Panc1 (cell line): Measurements from ENCODE around the gene MACIR. TPM values are rescaled to one million over a fixed set of nuclear protein-coding genes. Genes with fewer than 3 reads are reported as not detected.

Source experiments
- ATAC-seq: fragments of 200-7000 bp; cut with Tn5 transposase; 2 replicates; pipeline ENCODE4 v1.9.1; 2020; ENCODE audit warnings: mild to moderate bottlenecking, moderate library complexity
- BruUV-seq: library from RNA; stranded (reverse); fragments of 400-500 nt; replicated peaks from 2 replicates; lab custom pipeline; 2021; lab: Mats Ljungman, UMichigan
- CTCF ChIA-PET: fragments of 300-600 bp; sonication (Branson Sonifier 250); formaldehyde crosslinking; loops from one replicate; lab custom pipeline; 2022; ENCODE audit warnings: antibody characterized with exemption; lab: Charles Lee
- POLR2A ChIA-PET: fragments of 300-600 bp; sonication (Branson Sonifier 250); formaldehyde crosslinking; loops from one replicate; lab custom pipeline; 2022; ENCODE audit warnings: antibody characterized with exemption; lab: Charles Lee
- DNase-seq: peaks from one replicate; pipeline ENCODE4 v3.0.0-alpha.2; 2010; ENCODE audit warnings: low read depth, low spot score
- H3K27ac ChIP-seq: 2 replicates; pipeline ENCODE4 v1.5.1; 2011; ENCODE audit warnings: mild to moderate bottlenecking, low read length, inconsistent platforms
- H3K27me3 ChIP-seq: fragments of 200-500 bp; sonication (Bioruptor generic); 2 replicates; pipeline ENCODE4 v1.6.0; 2014; ENCODE audit warnings: low read length, inconsistent platforms; ENCODE audit not compliant: control insufficient read depth, insufficient read depth
- H3K36me3 ChIP-seq: fragments of 200-500 bp; sonication (Bioruptor generic); 2 replicates; pipeline ENCODE4 v1.5.1; 2014; ENCODE audit warnings: inconsistent platforms, mild to moderate bottlenecking, low read length, moderate library complexity; ENCODE audit not compliant: control insufficient read depth, insufficient read depth
- H3K4me1 ChIP-seq: 2 replicates; pipeline ENCODE4 v1.5.1; 2011; ENCODE audit warnings: inconsistent platforms, mild to moderate bottlenecking, low read length, moderate library complexity; ENCODE audit not compliant: control insufficient read depth, insufficient read depth
- H3K4me3 ChIP-seq, 2 experiments: 2 replicates each; pipeline ENCODE4 v1.5.1; 2011 to 2012; ENCODE audit warnings: low read depth in 2 of 2, low read length in 2 of 2, mild to moderate bottlenecking in 2 of 2, inconsistent platforms in 1 of 2, moderate library complexity in 1 of 2
- H3K9me3 ChIP-seq: fragments of 200-500 bp; sonication (Bioruptor generic); 2 replicates; pipeline ENCODE4 v1.5.1; 2014; ENCODE audit warnings: low read depth, mild to moderate bottlenecking, inconsistent platforms, low read length, moderate library complexity; ENCODE audit not compliant: control insufficient read depth, insufficient read depth
- POLR2AphosphoS5 ChIP-seq: IDR thresholded peaks from 2 replicates; pipeline ENCODE4 v1.6.1; 2012; ENCODE audit warnings: mild to moderate bottlenecking, low read depth, low read length, moderate library complexity
- SIN3A ChIP-seq: IDR thresholded peaks from 2 replicates; pipeline ENCODE4 v1.6.1; 2012; ENCODE audit warnings: low read depth, mild to moderate bottlenecking, low read length, moderate library complexity, borderline replicate concordance; ENCODE audit not compliant: insufficient read depth
- TCF7L2 ChIP-seq: IDR thresholded peaks from 2 replicates; pipeline ENCODE4 v1.6.1; 2011; ENCODE audit warnings: mild to moderate bottlenecking, low read depth, low read length, inconsistent platforms
- in situ Hi-C: cut with HindIII; loops from 2 replicates; pipeline ENCODE4 v1.10.0; 2016; ENCODE audit warnings: low sequenced_read_pairs, low pct_unique_long_range_greater_than_20kb
- intact Hi-C: fragments of 100-400 bp; cut with micrococcal nuclease; formaldehyde crosslinking; loops from one replicate; pipeline ENCODE4 v1.10.0; 2022; ENCODE audit not compliant: unreplicated experiment
- total RNA-seq: library from RNA; stranded (reverse); gene quantifications from one replicate; pipeline ENCODE4 v1.2.1, GENCODE V29; 2021; ENCODE audit not compliant: unreplicated experiment
- TF ChIP-seq, protein P1 (sequence below), 2 experiments: IDR thresholded peaks; 2 replicates each; pipeline ENCODE4 v1.6.1; 2011 to 2012; ENCODE audit warnings: low read depth in 2 of 2, control low read depth in 1 of 2, low read length in 1 of 2, mild to moderate bottlenecking in 1 of 2, moderate library complexity in 1 of 2; ENCODE audit not compliant: insufficient read depth in 1 of 2
- TF ChIP-seq, protein P2 (sequence below): fragments of 450-650 bp; IDR thresholded peaks from 2 replicates; pipeline ENCODE4 v1.5.1; 2017; ENCODE audit warnings: mild to moderate bottlenecking

MACIR gene
- total RNA-seq, 1 experiment from 2014 or later, result 11.0 TPM

DNA sequence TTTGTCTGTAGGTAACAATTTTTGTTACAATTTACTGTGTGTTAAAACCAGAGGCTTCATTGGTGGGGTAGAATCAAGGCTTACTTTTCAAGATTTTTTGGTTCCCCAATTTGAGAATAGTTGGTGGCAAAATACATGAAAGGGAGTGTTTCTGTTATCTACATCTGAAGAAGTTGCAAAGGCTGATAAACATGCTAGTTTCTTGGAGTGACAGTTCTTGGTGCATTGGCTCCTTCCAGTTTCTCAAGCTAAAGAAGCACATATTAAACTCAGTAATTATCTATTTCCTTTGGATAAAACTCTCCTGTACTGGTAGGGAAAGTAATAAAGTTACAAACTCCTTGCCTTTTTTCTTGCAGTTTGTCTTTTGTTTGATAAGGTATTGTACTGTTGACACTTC is 5.9 kb downstream of the MACIR start:
- H3K4me1 ChIP-seq, result peaks cover 20% of the 10 kb centered on the region
- in situ Hi-C loops, result no loop called here
- ATAC-seq, result no peak

DNA sequence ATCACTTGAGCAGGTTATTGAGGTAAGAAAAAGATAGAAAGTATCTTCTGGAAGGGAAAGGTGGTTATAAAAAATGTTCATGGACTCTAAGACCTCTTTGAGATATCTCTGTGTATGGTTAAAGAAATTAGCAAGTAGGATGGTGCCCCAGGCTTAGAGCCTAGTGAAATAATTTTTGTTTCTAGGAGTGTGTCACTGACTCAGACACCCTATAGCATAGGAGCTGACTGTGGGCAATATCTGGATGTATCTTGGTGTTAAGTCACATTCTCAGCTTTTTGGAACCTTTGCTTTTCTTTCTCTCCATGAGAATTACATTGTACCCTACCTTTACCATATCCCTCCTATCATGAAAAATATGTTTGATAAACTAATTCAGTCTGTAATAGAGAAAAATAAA is 12.0 kb downstream of the MACIR start:
- H3K36me3 ChIP-seq, result no peaks in the 10 kb centered on the region
- intact Hi-C loops (no loop called here), in situ Hi-C loops (no loop called here)
- H3K27me3 ChIP-seq, result no peaks in the 10 kb centered on the region
- POLR2A ChIA-PET, result no interaction called here
- no peak for DNase-seq
- ATAC-seq, result no peak
- no peak overlapping the region for H3K27ac ChIP-seq
- H3K4me3 ChIP-seq, result no peak overlapping the region
- H3K9me3 ChIP-seq, result no peaks in the 10 kb centered on the region
- TF ChIP-seq, protein P1, sequence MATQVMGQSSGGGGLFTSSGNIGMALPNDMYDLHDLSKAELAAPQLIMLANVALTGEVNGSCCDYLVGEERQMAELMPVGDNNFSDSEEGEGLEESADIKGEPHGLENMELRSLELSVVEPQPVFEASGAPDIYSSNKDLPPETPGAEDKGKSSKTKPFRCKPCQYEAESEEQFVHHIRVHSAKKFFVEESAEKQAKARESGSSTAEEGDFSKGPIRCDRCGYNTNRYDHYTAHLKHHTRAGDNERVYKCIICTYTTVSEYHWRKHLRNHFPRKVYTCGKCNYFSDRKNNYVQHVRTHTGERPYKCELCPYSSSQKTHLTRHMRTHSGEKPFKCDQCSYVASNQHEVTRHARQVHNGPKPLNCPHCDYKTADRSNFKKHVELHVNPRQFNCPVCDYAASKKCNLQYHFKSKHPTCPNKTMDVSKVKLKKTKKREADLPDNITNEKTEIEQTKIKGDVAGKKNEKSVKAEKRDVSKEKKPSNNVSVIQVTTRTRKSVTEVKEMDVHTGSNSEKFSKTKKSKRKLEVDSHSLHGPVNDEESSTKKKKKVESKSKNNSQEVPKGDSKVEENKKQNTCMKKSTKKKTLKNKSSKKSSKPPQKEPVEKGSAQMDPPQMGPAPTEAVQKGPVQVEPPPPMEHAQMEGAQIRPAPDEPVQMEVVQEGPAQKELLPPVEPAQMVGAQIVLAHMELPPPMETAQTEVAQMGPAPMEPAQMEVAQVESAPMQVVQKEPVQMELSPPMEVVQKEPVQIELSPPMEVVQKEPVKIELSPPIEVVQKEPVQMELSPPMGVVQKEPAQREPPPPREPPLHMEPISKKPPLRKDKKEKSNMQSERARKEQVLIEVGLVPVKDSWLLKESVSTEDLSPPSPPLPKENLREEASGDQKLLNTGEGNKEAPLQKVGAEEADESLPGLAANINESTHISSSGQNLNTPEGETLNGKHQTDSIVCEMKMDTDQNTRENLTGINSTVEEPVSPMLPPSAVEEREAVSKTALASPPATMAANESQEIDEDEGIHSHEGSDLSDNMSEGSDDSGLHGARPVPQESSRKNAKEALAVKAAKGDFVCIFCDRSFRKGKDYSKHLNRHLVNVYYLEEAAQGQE (IDR thresholded peaks at IDR 0.05; ENCODE audit: insufficient read depth in 1 of 2, low read depth in 2 of 2, low read length in 1 of 2), result no peak
- no peak for TF ChIP-seq TCF7L2
- peaks cover 12% of the 10 kb centered on the region; the same call in 1 of the 2 replicates for H3K4me1 ChIP-seq
- CTCF ChIA-PET, result no interaction called here
- BruUV-seq, result no TSS peak

More for the DNA sequence above, 5.9 kb downstream of the MACIR start:
- intact Hi-C loops, result no loop called here
- no peak for DNase-seq
- H3K36me3 ChIP-seq, result no peaks in the 10 kb centered on the region; the same call in 1 of the 2 replicates
- BruUV-seq, result no TSS peak
- H3K27me3 ChIP-seq, result no peaks in the 10 kb centered on the region
- POLR2A ChIA-PET, result no interaction called here
- TF ChIP-seq TCF7L2, result no peak
- no peak for TF ChIP-seq POLR2AphosphoS5
- TF ChIP-seq SIN3A, result no peak
- TF ChIP-seq, protein P2, sequence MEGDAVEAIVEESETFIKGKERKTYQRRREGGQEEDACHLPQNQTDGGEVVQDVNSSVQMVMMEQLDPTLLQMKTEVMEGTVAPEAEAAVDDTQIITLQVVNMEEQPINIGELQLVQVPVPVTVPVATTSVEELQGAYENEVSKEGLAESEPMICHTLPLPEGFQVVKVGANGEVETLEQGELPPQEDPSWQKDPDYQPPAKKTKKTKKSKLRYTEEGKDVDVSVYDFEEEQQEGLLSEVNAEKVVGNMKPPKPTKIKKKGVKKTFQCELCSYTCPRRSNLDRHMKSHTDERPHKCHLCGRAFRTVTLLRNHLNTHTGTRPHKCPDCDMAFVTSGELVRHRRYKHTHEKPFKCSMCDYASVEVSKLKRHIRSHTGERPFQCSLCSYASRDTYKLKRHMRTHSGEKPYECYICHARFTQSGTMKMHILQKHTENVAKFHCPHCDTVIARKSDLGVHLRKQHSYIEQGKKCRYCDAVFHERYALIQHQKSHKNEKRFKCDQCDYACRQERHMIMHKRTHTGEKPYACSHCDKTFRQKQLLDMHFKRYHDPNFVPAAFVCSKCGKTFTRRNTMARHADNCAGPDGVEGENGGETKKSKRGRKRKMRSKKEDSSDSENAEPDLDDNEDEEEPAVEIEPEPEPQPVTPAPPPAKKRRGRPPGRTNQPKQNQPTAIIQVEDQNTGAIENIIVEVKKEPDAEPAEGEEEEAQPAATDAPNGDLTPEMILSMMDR, result no peak
- TF ChIP-seq, protein P1 (IDR thresholded peaks at IDR 0.05; ENCODE audit: insufficient read depth in 1 of 2, low read depth in 2 of 2, low read length in 1 of 2), result no peak
- CTCF ChIA-PET, result no interaction called here
- no peak overlapping the region for H3K4me3 ChIP-seq
- no peak overlapping the region for H3K27ac ChIP-seq
- H3K9me3 ChIP-seq, result no peaks in the 10 kb centered on the region
